Muscle of arm (tissue), 12 donors: Measurements from ENCODE around the gene CILP2. TPM values are rescaled to one million over a fixed set of nuclear protein-coding genes. Genes with fewer than 3 reads are reported as not detected.

Source experiments
- DNase-seq: peaks from one replicate; pipeline ENCODE4 v3.0.0-alpha.2; 2013
- polyA plus RNA-seq, 12 donors: library from polyadenylated mRNA; unstranded; fragments of 120-200 nt; gene quantifications; one replicate each; pipeline ENCODE4 v1.2.1, GENCODE V29; 2013; ENCODE audit not compliant: insufficient read length in 12 of 12

Gene CILP2
- polyA plus RNA-seq, 12 donors = 1.4 to 13.9 (median 4.1) TPM; not detected in 2

- no peak for DNase-seq
Observed at GRCh38 chr19:19527674-19528625, 10.1 kb upstream of the CILP2 start.

GRCh38 chr19:19528721-19529490, 9.2 kb upstream of the CILP2 start, which contains the start of gene YJEFN3:
TSS of gene YJEFN3 (plus strand) at chr19:19528911. CDS start at chr19:19528933, 22 bp downstream.
- DNase-seq = no peak

GRCh38 chr19:19529783-19530422, 8.2 kb upstream of the CILP2 start:
- no peak for DNase-seq

- no peak for DNase-seq
Observed at GRCh38 chr19:19530423-19530804, 7.7 kb upstream of the CILP2 start.

GRCh38 chr19:19530889-19531288, 7.2 kb upstream of the CILP2 start:
- no peak for DNase-seq

- peak; percentile 82 for DNase-seq
Observed at GRCh38 chr19:19531951-19532805, 5.9 kb upstream of the CILP2 start.

GRCh38 chr19:19532806-19533701, 5.0 kb upstream of the CILP2 start:
- no peak for DNase-seq

GRCh38 chr19:19533841-19534240, 4.2 kb upstream of the CILP2 start:
- DNase-seq = no peak

- no peak for DNase-seq
Observed at GRCh38 chr19:19534556-19535265, 3.4 kb upstream of the CILP2 start.

GRCh38 chr19:19535311-19536191, 2.5 kb upstream of the CILP2 start:
- no peak for DNase-seq

GRCh38 chr19:19537075-19538048, 703 bp upstream of the CILP2 start:
- no peak for DNase-seq

GRCh38 chr19:19538785-19539166, 711 bp downstream of the CILP2 start:
- no peak for DNase-seq

GRCh38 chr19:19539698-19540063, 1.6 kb downstream of the CILP2 start:
- DNase-seq = no peak

GRCh38 chr19:19540064-19540714, 2.1 kb downstream of the CILP2 start:
- no peak for DNase-seq

GRCh38 chr19:19540715-19541515, 2.9 kb downstream of the CILP2 start:
- DNase-seq = no peak

GRCh38 chr19:19541616-19542015, 3.6 kb downstream of the CILP2 start:
- no peak for DNase-seq
